Peyer's patch (tissue), 4 donors: ENCODE data around the gene TIAM2.

ENCODE experiments used
- POLR2A ChIP-seq, 2 donors: fragments of 450-650 bp; IDR thresholded peaks; one replicate each; pipeline ENCODE4 v1.5.1; 2017; ENCODE audit warnings: antibody characterized with exemption in 2 of 2, mild to moderate bottlenecking in 2 of 2, moderate library complexity in 2 of 2
- TF ChIP-seq, protein P1 (sequence below), 6 experiments: fragments of 450-650 bp in 4 of 6; fragments of 200-600 bp in 2 of 6; sonication (generic) in 1 of 6; IDR thresholded peaks; one replicate each; pipeline ENCODE4 v1.5.1; 2017 to 2019; ENCODE audit warnings: antibody characterized with exemption in 6 of 6, mild to moderate bottlenecking in 3 of 6, moderate library complexity in 1 of 6

DNA sequence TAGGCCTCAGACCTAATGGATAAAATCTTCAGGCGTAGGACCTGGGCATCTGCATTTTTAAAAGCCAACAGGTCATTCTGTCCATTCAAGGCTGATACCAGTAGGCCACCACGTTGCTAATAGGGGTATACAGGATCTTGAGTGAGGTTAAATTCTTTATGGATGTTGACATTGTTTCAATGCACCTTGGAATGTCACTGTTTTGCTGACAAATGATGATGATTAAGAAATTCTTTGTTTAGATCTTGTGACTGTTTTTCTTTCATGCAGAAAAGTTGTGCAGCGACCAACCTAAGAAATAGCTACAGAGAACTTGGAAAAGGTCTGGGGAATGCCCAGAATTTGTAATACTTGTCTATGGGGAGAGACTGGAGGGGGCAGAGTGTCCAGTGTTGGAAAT is 167.6 kb downstream of the TIAM2 start:
- TF ChIP-seq, protein P1, sequence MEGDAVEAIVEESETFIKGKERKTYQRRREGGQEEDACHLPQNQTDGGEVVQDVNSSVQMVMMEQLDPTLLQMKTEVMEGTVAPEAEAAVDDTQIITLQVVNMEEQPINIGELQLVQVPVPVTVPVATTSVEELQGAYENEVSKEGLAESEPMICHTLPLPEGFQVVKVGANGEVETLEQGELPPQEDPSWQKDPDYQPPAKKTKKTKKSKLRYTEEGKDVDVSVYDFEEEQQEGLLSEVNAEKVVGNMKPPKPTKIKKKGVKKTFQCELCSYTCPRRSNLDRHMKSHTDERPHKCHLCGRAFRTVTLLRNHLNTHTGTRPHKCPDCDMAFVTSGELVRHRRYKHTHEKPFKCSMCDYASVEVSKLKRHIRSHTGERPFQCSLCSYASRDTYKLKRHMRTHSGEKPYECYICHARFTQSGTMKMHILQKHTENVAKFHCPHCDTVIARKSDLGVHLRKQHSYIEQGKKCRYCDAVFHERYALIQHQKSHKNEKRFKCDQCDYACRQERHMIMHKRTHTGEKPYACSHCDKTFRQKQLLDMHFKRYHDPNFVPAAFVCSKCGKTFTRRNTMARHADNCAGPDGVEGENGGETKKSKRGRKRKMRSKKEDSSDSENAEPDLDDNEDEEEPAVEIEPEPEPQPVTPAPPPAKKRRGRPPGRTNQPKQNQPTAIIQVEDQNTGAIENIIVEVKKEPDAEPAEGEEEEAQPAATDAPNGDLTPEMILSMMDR (IDR thresholded peaks at IDR 0.05) = no peak
- no peak for TF ChIP-seq POLR2A (IDR thresholded peaks at IDR 0.05)
